ENCODE data around the gene ST14. TPM values are rescaled to one million over a fixed set of nuclear protein-coding genes. Genes with fewer than 3 reads are reported as not detected.

Gene ST14
- total RNA-seq, 4 donors from 2014 or later = 104 to 469 (median 424) TPM

GRCh38 chr11:130211781-130212401, 52.3 kb downstream of the ST14 start:
- no peak overlapping the region for H3K27ac ChIP-seq
- peak; percentile 10 to 49 (median 44) for DNase-seq
- H3K27me3 ChIP-seq = no peaks in the 10 kb centered on the region
- TF ChIP-seq CTCF (IDR thresholded peaks at IDR 0.05) (no peak), POLR2A (IDR thresholded peaks at IDR 0.05) (no peak)
- H3K4me3 ChIP-seq = no peak overlapping the region
- H3K36me3 ChIP-seq = peaks cover 0 to 35% (median 0%) of the 10 kb centered on the region in 3 donors
- peaks cover 0 to 9% (median 0%) of the 10 kb centered on the region in 4 donors for H3K4me1 ChIP-seq
- no peaks in the 10 kb centered on the region for H3K9me3 ChIP-seq

DNA sequence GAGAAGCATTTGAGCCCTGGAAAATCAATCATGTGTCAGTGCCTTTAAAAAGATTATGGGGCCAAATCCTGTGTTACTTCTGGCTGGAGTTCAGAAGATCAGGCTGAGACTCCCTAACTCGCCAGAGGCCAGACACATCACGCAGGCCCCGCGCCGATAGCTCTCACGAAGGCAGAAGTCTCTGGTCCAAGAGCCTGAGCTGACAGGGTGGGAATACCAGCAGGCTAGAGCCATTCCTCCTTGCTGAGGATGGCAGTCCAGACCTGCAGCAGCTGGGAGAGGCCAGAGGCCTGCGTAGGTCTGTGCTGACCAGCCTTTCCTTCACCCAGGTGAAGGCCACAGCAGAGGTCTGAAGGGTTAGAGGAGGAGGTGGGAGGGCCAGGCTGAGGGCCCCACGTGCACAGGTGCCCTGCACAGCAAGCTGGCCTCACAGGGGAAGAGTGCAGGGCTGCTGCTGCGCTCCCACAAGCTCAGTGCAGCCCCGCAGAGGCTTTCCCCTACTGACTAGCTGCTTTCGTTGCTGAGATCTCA, 52.9 kb downstream of the ST14 start:
- Histone ChIP-seq H3K27me3 (no peaks in the 10 kb centered on the region), H3K9me3 (no peaks in the 10 kb centered on the region), H3K4me3 (no peak overlapping the region), H3K4me1 (peaks cover 0 to 9% (median 0%) of the 10 kb centered on the region in 4 donors), H3K27ac (peak overlapping the region in 1 of 4 donors; percentile 0), H3K36me3 (peaks cover 0 to 30% (median 0%) of the 10 kb centered on the region in 3 donors)
- peak; percentile 14 to 55 (median 45) for DNase-seq
- TF ChIP-seq POLR2A (IDR thresholded peaks at IDR 0.05) (no peak), CTCF (IDR thresholded peaks at IDR 0.05) (no peak)

DNA sequence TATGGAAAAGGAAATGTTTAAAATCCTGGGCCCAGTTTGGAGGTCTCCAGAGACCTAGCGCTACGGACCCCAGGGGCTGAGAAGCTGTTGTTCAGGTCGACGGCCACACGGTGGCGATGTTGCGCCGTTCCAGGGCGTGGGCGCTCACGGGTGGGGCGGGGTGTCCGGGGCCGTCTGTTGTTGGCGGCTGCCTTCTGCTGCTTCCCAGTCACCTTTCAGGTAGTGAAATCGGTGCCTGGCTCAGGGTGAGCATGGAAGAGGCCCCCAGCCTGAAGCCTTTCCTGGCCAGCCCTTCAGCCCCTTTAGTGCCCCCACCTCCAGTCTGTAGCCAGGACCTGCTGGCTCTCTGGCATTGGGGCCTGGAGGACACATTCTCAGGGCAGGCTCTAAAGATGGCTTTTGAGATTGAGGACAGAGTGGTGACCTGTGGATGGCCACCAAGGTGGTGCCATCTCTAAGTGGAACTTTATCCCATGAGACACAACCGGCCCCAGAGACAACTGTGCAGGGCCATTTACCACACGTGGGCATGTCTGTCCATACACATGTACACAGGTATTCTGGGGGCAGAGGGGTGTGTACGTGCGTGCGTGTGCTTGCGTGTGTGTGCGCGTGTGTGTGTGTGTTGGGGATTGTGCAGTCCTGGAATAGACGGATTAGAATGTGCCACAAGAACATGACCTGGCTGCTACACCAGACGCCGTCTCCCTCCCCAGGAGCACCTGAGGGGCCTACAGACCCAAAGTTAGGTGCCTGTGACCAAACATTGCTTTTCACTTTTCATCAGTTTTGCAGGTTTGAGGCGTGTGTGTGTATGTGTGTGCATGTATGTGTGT, 53.8 kb downstream of the ST14 start:
- Histone ChIP-seq H3K27ac (peak overlapping the region in 1 of 4 donors; percentile 14), H3K9me3 (no peaks in the 10 kb centered on the region), H3K4me1 (peaks cover 0 to 9% (median 0%) of the 10 kb centered on the region in 4 donors), H3K4me3 (no peak overlapping the region), H3K36me3 (peaks cover 0 to 21% (median 0%) of the 10 kb centered on the region in 3 donors), H3K27me3 (no peaks in the 10 kb centered on the region)
- DNase-seq = peak; percentile 63 to 83 (median 82)
- TF ChIP-seq CTCF (IDR thresholded peaks at IDR 0.05) = peak; percentile 60 to 97 (median 90)
- no peak for TF ChIP-seq POLR2A (IDR thresholded peaks at IDR 0.05)

DNA sequence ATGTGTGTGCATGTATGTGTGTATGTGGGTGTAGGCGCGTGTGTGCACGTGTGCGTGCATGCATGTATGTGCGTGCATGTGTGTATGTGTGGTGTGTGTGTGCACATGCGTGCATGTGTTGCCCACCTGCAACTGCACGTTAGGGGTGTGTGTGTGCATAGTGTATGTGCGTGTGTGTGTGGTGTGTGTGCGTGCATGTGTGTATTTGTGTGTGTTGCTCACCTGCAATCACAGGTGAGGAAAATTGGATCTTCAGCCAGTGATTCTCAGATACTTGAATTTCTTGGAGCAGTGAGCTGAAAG, 54.3 kb downstream of the ST14 start:
- no peak overlapping the region for H3K4me3 ChIP-seq
- H3K27me3 ChIP-seq = no peaks in the 10 kb centered on the region
- DNase-seq = peak in 2 of 3 donors; percentile 31 to 41
- H3K4me1 ChIP-seq = peaks cover 0 to 9% (median 0%) of the 10 kb centered on the region in 4 donors
- peaks cover 0 to 16% (median 0%) of the 10 kb centered on the region in 3 donors for H3K36me3 ChIP-seq
- TF ChIP-seq POLR2A (IDR thresholded peaks at IDR 0.05) = no peak
- no peak for TF ChIP-seq CTCF (IDR thresholded peaks at IDR 0.05)
- H3K9me3 ChIP-seq = no peaks in the 10 kb centered on the region
- no peak overlapping the region for H3K27ac ChIP-seq

DNA sequence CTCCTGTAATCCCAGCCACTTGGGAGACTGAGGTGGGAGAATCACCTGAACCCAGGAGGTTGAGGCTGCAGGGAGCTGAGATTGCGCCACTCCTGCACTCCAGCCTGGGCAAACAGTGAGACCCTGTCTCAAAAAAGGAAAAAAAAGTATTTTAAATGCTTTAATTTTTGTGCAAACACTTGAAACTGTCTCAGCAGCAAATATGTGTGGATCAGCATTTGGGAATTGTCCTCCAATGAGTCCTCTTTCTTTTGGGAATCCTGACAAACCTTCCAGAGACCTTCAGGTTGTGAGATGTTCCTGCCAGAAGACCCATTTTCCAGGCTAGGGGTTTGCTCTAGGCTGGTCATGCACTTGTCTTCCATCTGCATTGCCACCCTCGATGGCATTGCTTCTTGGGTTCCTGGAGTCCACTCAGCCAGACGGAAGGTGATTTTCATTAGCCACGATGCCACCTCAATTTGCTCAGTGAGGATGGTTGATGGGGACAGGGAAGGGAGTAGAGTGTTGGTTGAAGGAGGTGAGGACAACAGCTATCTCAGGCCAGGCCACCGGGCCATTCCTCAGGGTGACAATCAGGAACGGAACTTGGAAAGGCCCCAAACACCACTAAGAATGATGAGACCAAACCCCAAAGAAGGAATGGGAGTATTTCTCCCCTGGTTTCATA, 55.4 kb downstream of the ST14 start:
- H3K36me3 ChIP-seq = peaks cover 0 to 5% (median 0%) of the 10 kb centered on the region in 3 donors
- TF ChIP-seq POLR2A (IDR thresholded peaks at IDR 0.05) (no peak), CTCF (IDR thresholded peaks at IDR 0.05) (no peak)
- H3K27me3 ChIP-seq = no peaks in the 10 kb centered on the region
- peak; percentile 3 to 42 (median 27) for DNase-seq
- H3K4me3 ChIP-seq = no peak overlapping the region
- H3K4me1 ChIP-seq = peaks cover 0 to 9% (median 0%) of the 10 kb centered on the region in 4 donors
- H3K9me3 ChIP-seq = no peaks in the 10 kb centered on the region
- no peak overlapping the region for H3K27ac ChIP-seq

Data from Peyer's patch (tissue), 4 donors.